ENCODE measurements around the gene KLF9. TPM values are rescaled to one million over a fixed set of nuclear protein-coding genes. Genes with fewer than 3 reads are reported as not detected.

KLF9 gene
- total RNA-seq, 1 donor from 2014 or later: 98.5 TPM

GRCh38 chr9:70418822-70419555 lies 4.5 kb upstream of the KLF9 start:
- H3K27me3 ChIP-seq: no peaks in the 10 kb centered on the region
- peaks cover 57% of the 10 kb centered on the region for H3K4me1 ChIP-seq
- intact Hi-C loops (cut with DNase I): no loop called here
- peak overlapping the region; percentile 56 to 71 for H3K4me3 ChIP-seq
- H3K27ac ChIP-seq: peak overlapping the region; percentile 100
- no peaks in the 10 kb centered on the region for H3K36me3 ChIP-seq
- TF ChIP-seq POLR2A (IDR thresholded peaks at IDR 0.05) (peak in 1 of 2 donors; percentile 76), POLR2AphosphoS5 (IDR thresholded peaks at IDR 0.05; ENCODE audit: insufficient read depth in 1 of 2, low read depth in 1 of 2) (peak; percentile 85 to 88), CTCF (IDR thresholded peaks at IDR 0.05) (no peak)
- peak in 1 of 2 donors; percentile 100 for DNase-seq (ENCODE audit: extremely low spot score in 2 of 2)
- H3K9me3 ChIP-seq: no peaks in the 10 kb centered on the region

GRCh38 chr9:70415476-70415875 lies 1.0 kb upstream of the KLF9 start:
- TF ChIP-seq POLR2AphosphoS5 (IDR thresholded peaks at IDR 0.05; ENCODE audit: insufficient read depth in 1 of 2, low read depth in 1 of 2): no peak
- TF ChIP-seq CTCF (IDR thresholded peaks at IDR 0.05): no peak
- TF ChIP-seq POLR2A (IDR thresholded peaks at IDR 0.05): no peak
- Histone ChIP-seq H3K36me3 (no peaks in the 10 kb centered on the region), H3K27me3 (no peaks in the 10 kb centered on the region), H3K4me3 (no peak overlapping the region), H3K27ac (peak overlapping the region; percentile 100), H3K4me1 (peaks cover 43% of the 10 kb centered on the region), H3K9me3 (no peaks in the 10 kb centered on the region)
- DNase-seq (ENCODE audit: extremely low spot score in 2 of 2): no peak
- intact Hi-C loops (cut with DNase I): no loop called here

DNA sequence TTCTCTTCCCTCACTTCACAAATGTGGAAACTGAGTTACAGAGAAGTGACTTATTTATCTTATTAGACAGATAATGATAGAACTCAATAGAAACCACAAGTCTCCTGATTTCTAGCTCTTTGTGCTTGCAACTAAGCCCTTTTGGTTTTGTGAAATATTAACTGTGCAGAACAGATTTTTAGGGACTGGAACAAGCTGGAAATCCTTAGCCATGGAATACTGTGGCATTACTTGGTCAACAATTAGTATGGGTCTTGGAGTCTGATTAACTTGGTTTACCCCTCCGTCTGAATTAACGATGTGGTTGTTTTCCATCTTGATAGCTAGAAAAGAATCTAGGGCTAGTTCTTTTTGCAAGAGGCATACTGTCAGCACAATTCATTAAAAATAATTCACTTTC lies 584 bp upstream of the KLF9 start:
- H3K9me3 ChIP-seq: no peaks in the 10 kb centered on the region
- peak overlapping the region; percentile 100 for H3K27ac ChIP-seq
- no peak for DNase-seq (ENCODE audit: extremely low spot score in 2 of 2)
- H3K4me1 ChIP-seq: peaks cover 48% of the 10 kb centered on the region
- no peaks in the 10 kb centered on the region for H3K36me3 ChIP-seq
- no peaks in the 10 kb centered on the region for H3K27me3 ChIP-seq
- intact Hi-C loops (cut with DNase I): no loop called here
- no peak for TF ChIP-seq POLR2AphosphoS5 (IDR thresholded peaks at IDR 0.05; ENCODE audit: insufficient read depth in 1 of 2, low read depth in 1 of 2)
- H3K4me3 ChIP-seq: peak overlapping the region; percentile 65 to 91

DNA sequence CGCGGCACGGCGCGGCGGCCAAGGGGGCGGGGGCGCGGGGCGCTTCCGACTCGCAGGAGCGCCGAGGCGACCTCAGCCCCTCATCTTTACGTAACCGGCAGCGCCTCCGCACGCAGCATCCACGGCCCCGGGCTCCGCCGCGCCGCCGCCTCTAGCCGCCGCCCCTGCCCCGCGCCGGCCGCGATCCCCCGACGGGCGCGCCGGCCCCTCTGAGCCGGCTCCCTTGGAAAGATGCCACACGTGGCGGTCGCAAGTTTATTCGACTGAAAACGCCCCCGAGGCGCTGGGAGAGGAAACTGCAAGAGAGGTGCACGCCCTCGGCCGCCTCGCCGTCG lies 1.0 kb downstream of the KLF9 start:
- Histone ChIP-seq H3K27me3 (no peaks in the 10 kb centered on the region), H3K27ac (peak overlapping the region; percentile 100), H3K9me3 (no peaks in the 10 kb centered on the region), H3K36me3 (no peaks in the 10 kb centered on the region), H3K4me1 (peaks cover 59% of the 10 kb centered on the region), H3K4me3 (peak overlapping the region; percentile 65 to 91)
- intact Hi-C loops (cut with DNase I): loop anchor here (2.0 to 5.0 kb wide), 2 partner anchors 69 to 174 kb away; no protein-coding TSS in a partner anchor
- no peak for DNase-seq (ENCODE audit: extremely low spot score in 2 of 2)
- TF ChIP-seq POLR2A (IDR thresholded peaks at IDR 0.05): no peak
- TF ChIP-seq POLR2AphosphoS5 (IDR thresholded peaks at IDR 0.05; ENCODE audit: insufficient read depth in 1 of 2, low read depth in 1 of 2): no peak
- TF ChIP-seq CTCF (IDR thresholded peaks at IDR 0.05): no peak

DNA sequence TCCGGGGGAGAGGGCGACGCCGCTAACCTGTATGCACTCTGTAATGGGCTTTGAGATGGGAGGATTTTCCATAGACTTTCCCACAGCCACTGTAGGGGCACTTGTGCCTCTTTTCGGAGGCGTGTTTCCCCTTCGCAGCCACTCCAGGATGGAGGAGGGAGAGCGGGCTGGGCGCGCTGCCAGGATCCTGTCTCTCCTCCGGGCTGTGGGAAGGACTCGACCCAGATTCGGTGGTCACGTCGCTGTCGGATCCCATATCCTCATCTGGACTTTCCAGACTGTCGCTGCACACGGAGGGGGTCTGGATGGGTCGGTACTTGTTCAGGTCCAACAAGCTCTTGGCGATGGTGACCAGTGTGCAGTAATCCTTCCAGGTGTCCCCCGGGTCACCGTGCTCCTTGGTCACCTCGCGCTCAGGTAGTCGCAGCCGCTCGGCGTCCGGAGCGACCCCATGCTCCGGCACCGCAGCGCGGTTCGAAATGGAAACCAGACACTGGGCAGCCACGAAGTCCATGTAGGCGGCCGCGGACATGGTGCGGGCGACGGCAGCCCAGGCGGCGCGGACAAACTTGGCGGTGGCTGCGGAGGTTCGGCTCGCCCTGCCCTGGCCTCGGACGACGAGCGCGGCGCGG lies 1.5 kb downstream of the KLF9 start:
- Histone ChIP-seq H3K4me1 (peaks cover 59% of the 10 kb centered on the region), H3K27me3 (no peaks in the 10 kb centered on the region), H3K36me3 (no peaks in the 10 kb centered on the region), H3K4me3 (peak overlapping the region; percentile 65 to 91), H3K9me3 (no peaks in the 10 kb centered on the region), H3K27ac (peak overlapping the region; percentile 100)
- peak in 1 of 2 donors; percentile 95 for DNase-seq (ENCODE audit: extremely low spot score in 2 of 2)
- TF ChIP-seq CTCF (IDR thresholded peaks at IDR 0.05) (no peak), POLR2AphosphoS5 (IDR thresholded peaks at IDR 0.05; ENCODE audit: insufficient read depth in 1 of 2, low read depth in 1 of 2) (peak in 1 of 2 donors; percentile 90), POLR2A (IDR thresholded peaks at IDR 0.05) (no peak)
- intact Hi-C loops (cut with DNase I): loop anchor here (2.0 to 5.0 kb wide), 2 partner anchors 70 to 174 kb away; no protein-coding TSS in a partner anchor

Measured in vagina (tissue), 2 donors.